H1 (cell line): ENCODE results near the gene SCOC. TPM values are rescaled to one million over a fixed set of nuclear protein-coding genes. Genes with fewer than 3 reads are reported as not detected.

Source experiments
- CTCF ChIA-PET: fragments of 300-600 bp; sonication (Branson Sonifier 250); formaldehyde crosslinking; loops from one replicate; lab custom pipeline; 2021; ENCODE audit not compliant: partially characterized antibody; lab: Charles Lee
- POLR2A ChIA-PET: fragments of 300-600 bp; sonication (Branson Sonifier 250); formaldehyde crosslinking; loops from one replicate; lab custom pipeline; 2021; ENCODE audit warnings: inconsistent platforms; ENCODE audit not compliant: partially characterized antibody; lab: Charles Lee
- DNase-seq, 2 experiments: peaks; one replicate each; pipeline versions ENCODE4 v3.0.0 to v3.0.0-alpha.2; 2010 to 2022; ENCODE audit warnings: low spot score in 2 of 2, low read depth in 1 of 2, mixed read lengths in 1 of 2
- FAIRE-seq: peaks from 2 replicates; lab custom pipeline; 2011; peaks lifted over from hg19 to GRCh38; lab: Jason Lieb, UNC
- H2AFZ ChIP-seq: 2 replicates; pipeline ENCODE4 v1.8.1; 2012; ENCODE audit warnings: low read length, inconsistent platforms
- H2AK5ac ChIP-seq: 2 replicates; pipeline ENCODE4 v1.6.1; 2013; ENCODE audit warnings: low read depth, low read length
- H2BK120ac ChIP-seq: replicated peaks from 2 replicates; pipeline ENCODE3; 2013; ENCODE audit warnings: low read depth, low read length, inconsistent platforms
- H2BK12ac ChIP-seq: 2 replicates; pipeline ENCODE4 v1.6.1; 2013; ENCODE audit warnings: low read depth, low read length
- H2BK15ac ChIP-seq: 2 replicates; pipeline ENCODE4 v1.6.1; 2013; ENCODE audit warnings: low read length
- H2BK20ac ChIP-seq: 2 replicates; pipeline ENCODE4 v1.6.1; 2013; ENCODE audit warnings: low read length
- H2BK5ac ChIP-seq: 2 replicates; pipeline ENCODE4 v1.6.1; 2013; ENCODE audit warnings: low read depth, low read length
- H3K14ac ChIP-seq: 2 replicates; pipeline ENCODE4 v1.6.1; 2013; ENCODE audit warnings: inconsistent platforms; ENCODE audit not compliant: insufficient read length
- H3K18ac ChIP-seq: 2 replicates; pipeline ENCODE4 v1.6.1; 2013; ENCODE audit warnings: low read length; ENCODE audit errors: extremely low read depth
- H3K23ac ChIP-seq: 2 replicates; pipeline ENCODE4 v1.6.1; 2013; ENCODE audit warnings: inconsistent platforms; ENCODE audit not compliant: insufficient read length
- H3K23me2 ChIP-seq: 2 replicates; pipeline ENCODE4 v1.6.1; 2013; ENCODE audit warnings: low read depth, low read length
- H3K27ac ChIP-seq: 2 replicates; pipeline ENCODE4 v1.6.1; 2011; ENCODE audit warnings: low read depth, low read length, inconsistent platforms
- H3K27me3 ChIP-seq, 4 experiments: replicated peaks in 1 of 4; 1 replicate in 1 of 4; 2 replicates in 3 of 4; pipeline versions ENCODE4 v1.6.1 to v1.8.1; 2011 to 2013; ENCODE audit warnings: low read length in 3 of 4, mild to moderate bottlenecking in 3 of 4, inconsistent platforms in 2 of 4, mixed read lengths in 2 of 4, moderate library complexity in 1 of 4; ENCODE audit not compliant: control insufficient read depth in 3 of 4, insufficient read depth in 3 of 4; ENCODE audit errors: extremely low read depth in 1 of 4
- H3K36me3 ChIP-seq, 4 experiments: 2 replicates each; pipeline versions ENCODE4 v1.6.1 to v1.8.1; 2011 to 2013; ENCODE audit warnings: mild to moderate bottlenecking in 4 of 4, low read length in 3 of 4, moderate library complexity in 2 of 4, control low read depth in 1 of 4, inconsistent platforms in 1 of 4; ENCODE audit not compliant: insufficient read depth in 4 of 4, control insufficient read depth in 2 of 4
- H3K4ac ChIP-seq: replicated peaks from 2 replicates; pipeline ENCODE3; 2013; ENCODE audit warnings: low read length, low read depth, mixed read lengths, inconsistent platforms; ENCODE audit not compliant: insufficient read length
- H3K4me1 ChIP-seq, 4 experiments: replicated peaks in 1 of 4; 1 replicate in 1 of 4; 2 replicates in 3 of 4; pipeline versions ENCODE4 v1.6.1 to v1.8.1; 2011 to 2013; ENCODE audit warnings: low read length in 3 of 4, inconsistent platforms in 2 of 4, mixed read lengths in 1 of 4; ENCODE audit not compliant: insufficient read depth in 4 of 4, control insufficient read depth in 3 of 4
- H3K4me2 ChIP-seq, 2 experiments: 2 replicates each; pipeline versions ENCODE4 v1.6.1 to v1.8.1; 2011 to 2013; ENCODE audit warnings: low read depth in 2 of 2, low read length in 2 of 2, control low read depth in 1 of 2, inconsistent platforms in 1 of 2, mild to moderate bottlenecking in 1 of 2; ENCODE audit not compliant: insufficient read depth in 1 of 2
- H3K4me3 ChIP-seq, 4 experiments: fragments of 200-600, 300-600 bp in 1 of 4; sonication (generic), shearing (Covaris generic), sonication (Bioruptor Twin) in 1 of 4; 2 replicates each; pipeline versions ENCODE4 v1.5.1 to v1.8.1; 2011 to 2016; ENCODE audit warnings: low read length in 4 of 4, low read depth in 3 of 4, control low read depth in 2 of 4, inconsistent platforms in 2 of 4, mild to moderate bottlenecking in 2 of 4, mixed read lengths in 1 of 4, moderate library complexity in 1 of 4; ENCODE audit not compliant: insufficient read depth in 2 of 4; ENCODE audit errors: extremely low read depth in 1 of 4
- H3K56ac ChIP-seq: replicated peaks from 2 replicates; pipeline ENCODE3; 2013; ENCODE audit warnings: low read depth, mild to moderate bottlenecking, mixed read lengths, low read length, inconsistent platforms; ENCODE audit not compliant: insufficient read length
- H3K79me1 ChIP-seq: 2 replicates; pipeline ENCODE4 v1.6.1; 2013; ENCODE audit warnings: low read depth, low read length, control low read depth
- H3K79me2 ChIP-seq, 2 experiments: 2 replicates each; pipeline versions ENCODE4 v1.6.1 to v1.8.1; 2012 to 2013; ENCODE audit warnings: low read length in 2 of 2, mild to moderate bottlenecking in 2 of 2, inconsistent platforms in 1 of 2; ENCODE audit not compliant: insufficient read depth in 2 of 2, control insufficient read depth in 1 of 2
- H3K9ac ChIP-seq, 4 experiments: replicated peaks in 1 of 4; 1 replicate in 1 of 4; 2 replicates in 3 of 4; pipeline versions ENCODE4 v1.6.1 to v1.8.1; 2011 to 2013; ENCODE audit warnings: low read depth in 3 of 4, low read length in 3 of 4, control low read depth in 2 of 4, mild to moderate bottlenecking in 2 of 4, moderate library complexity in 2 of 4, inconsistent platforms in 1 of 4; ENCODE audit errors: extremely low read depth in 1 of 4
- H3K9me3 ChIP-seq, 2 experiments: 2 replicates each; pipeline versions ENCODE4 v1.6.1 to v1.8.1; 2012 to 2013; ENCODE audit warnings: mild to moderate bottlenecking in 2 of 2, moderate library complexity in 2 of 2, control low read depth in 1 of 2, inconsistent platforms in 1 of 2, low read depth in 1 of 2, low read length in 1 of 2, mixed read lengths in 1 of 2; ENCODE audit not compliant: insufficient read depth in 2 of 2
- H4K20me1 ChIP-seq, 2 experiments: replicated peaks in 1 of 2; 2 replicates each; pipeline versions ENCODE3 to v1.8.1; 2011 to 2013; ENCODE audit warnings: inconsistent platforms in 2 of 2, low read length in 2 of 2, mild to moderate bottlenecking in 1 of 2; ENCODE audit not compliant: insufficient read depth in 2 of 2, control insufficient read depth in 1 of 2
- H4K5ac ChIP-seq: 2 replicates; pipeline ENCODE4 v1.6.1; 2013; ENCODE audit warnings: low read length, low read depth, mixed read lengths, inconsistent platforms; ENCODE audit not compliant: insufficient read length
- H4K8ac ChIP-seq: 2 replicates; pipeline ENCODE4 v1.8.0; 2013; ENCODE audit warnings: mild to moderate bottlenecking, moderate library complexity, low read length, inconsistent platforms; ENCODE audit not compliant: insufficient read depth; ENCODE audit errors: extremely low read depth
- H4K91ac ChIP-seq: replicated peaks from 2 replicates; pipeline ENCODE3; 2013; ENCODE audit warnings: low read length, mixed read lengths, inconsistent platforms; ENCODE audit not compliant: insufficient read length
- ATF2 ChIP-seq: IDR thresholded peaks from 2 replicates; pipeline ENCODE4 v1.6.1; 2012; ENCODE audit warnings: low read length, inconsistent platforms
- CBX8 ChIP-seq: fragments of 300-800, 300-1000 bp; sonication (generic); IDR thresholded peaks from 2 replicates; pipeline ENCODE4 v1.7.1; 2016; ENCODE audit warnings: low read depth, low read length, borderline replicate concordance
- CTCF ChIP-seq, 3 experiments: IDR thresholded peaks; 1 replicate in 2 of 3; 2 replicates in 1 of 3; pipeline versions ENCODE4 v1.5.1 to v1.6.1; 2011; ENCODE audit warnings: low read length in 3 of 3, mild to moderate bottlenecking in 3 of 3, inconsistent platforms in 2 of 3, low read depth in 1 of 3, moderate library complexity in 1 of 3; ENCODE audit not compliant: insufficient read depth in 1 of 3; ENCODE audit errors: control extremely low read depth in 1 of 3
- JUND ChIP-seq: IDR thresholded peaks from 2 replicates; pipeline ENCODE4 v1.6.1; 2011; ENCODE audit warnings: mild to moderate bottlenecking, improper control_type of control experiment, low read length
- KDM1A ChIP-seq: fragments of 200-600, 300-600 bp; sonication (generic); IDR thresholded peaks from 2 replicates; pipeline ENCODE4 v1.7.1; 2016; ENCODE audit warnings: mild to moderate bottlenecking, low read length, borderline replicate concordance
- MAFK ChIP-seq: IDR thresholded peaks from 2 replicates; pipeline ENCODE4 v1.6.1; 2012; ENCODE audit warnings: low read depth, mild to moderate bottlenecking, improper control_type of control experiment, low read length
- SAP30 ChIP-seq: fragments of 300-600 bp; sonication (generic); IDR thresholded peaks from 2 replicates; pipeline ENCODE4 v1.7.1; 2012; ENCODE audit warnings: low read length, moderate library complexity, mild to moderate bottlenecking, inconsistent platforms; ENCODE audit not compliant: insufficient read depth, insufficient replicate concordance
- SP2 ChIP-seq: IDR thresholded peaks from 2 replicates; pipeline ENCODE4 v1.6.1; 2012; ENCODE audit warnings: mild to moderate bottlenecking, low read length, inconsistent platforms
- TEAD4 ChIP-seq: IDR thresholded peaks from 2 replicates; pipeline ENCODE4 v1.6.1; 2012; ENCODE audit warnings: low read depth, low read length, inconsistent platforms, mixed read lengths
- ZNF274 ChIP-seq: IDR thresholded peaks from 2 replicates; pipeline ENCODE4 v1.7.0; 2012; ENCODE audit warnings: low read length, borderline replicate concordance; ENCODE audit errors: extremely low read depth
- WGBS, 2 experiments: shearing (Covaris generic) in 1 of 2; methylation state at CpG; one replicate each; pipeline versions ENCODE4 v1.1.6 to v1.1.7; 2013 to 2015; ENCODE audit warnings: low lambda C conversion rate in 2 of 2, mixed read lengths in 2 of 2, inconsistent platforms in 1 of 2, low coverage in 1 of 2, missing lambda C conversion rate in 1 of 2; ENCODE audit not compliant: insufficient replicate concordance in 2 of 2, insufficient coverage in 1 of 2, insufficient read length in 1 of 2; ENCODE audit errors: extremely low coverage in 1 of 2, missing lambda C conversion rate in 1 of 2; 5-methylcytosine and 5-hydroxymethylcytosine counted together
- polyA plus RNA-seq, 7 experiments: library from polyadenylated mRNA; depleted of rRNA in 3 of 7; stranded (reverse) in 5 of 7; unstranded in 2 of 7; fragments of >200 nt in 5 of 7; fragments of 200-250 nt in 2 of 7; gene quantifications; 1 replicate in 5 of 7; 2 replicates in 1 of 7; 4 replicates in 1 of 7; pipeline versions ENCODE4 v1.2.1 to v1.2.3, GENCODE V29; 2011 to 2013; ENCODE audit warnings: missing spikeins in 2 of 7, mixed read lengths in 2 of 7
- total RNA-seq: library from RNA; stranded (reverse); fragmentation: NEBNext Ultra II Directional; extraction: Animal tissue kit (Norgen Biotek cat#: 25700); gene quantifications from 2 replicates; pipeline ENCODE4 v1.2.1, GENCODE V29; 2021

Gene SCOC
- total and polyA plus RNA-seq, 2 of the 8 experiments (the other 6 are each of a cell fraction or from before 2014, with no cell fraction given), result 12.1 to 33.4 TPM

DNA sequence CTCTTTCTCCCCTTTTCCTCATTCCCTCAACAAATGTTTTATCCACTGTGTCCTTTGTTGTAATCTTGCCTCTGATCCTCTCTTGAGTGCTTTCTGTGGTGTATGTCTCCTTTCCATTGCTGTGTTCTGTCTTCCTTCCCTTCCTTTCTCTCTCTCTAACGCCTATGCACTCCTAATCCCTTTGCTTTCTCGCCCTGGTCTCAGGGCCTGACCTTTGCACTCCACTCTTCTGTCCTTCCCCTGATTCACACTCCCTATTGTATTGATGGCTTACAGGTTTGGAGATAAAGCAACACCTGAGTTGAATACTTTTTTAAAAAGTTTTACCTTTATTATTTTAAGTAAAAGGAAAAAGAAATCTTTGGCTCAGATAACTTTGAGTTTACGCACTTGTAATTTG lies 15.6 kb upstream of the SCOC start:
- CTCF ChIA-PET, result interaction anchor here (3.3 kb wide), 1 partner anchor 11 kb away, joined by 33 read pairs; no protein-coding TSS in a partner anchor
- DNase-seq, result no peak
- H3K9ac ChIP-seq, result no peak overlapping the region
- no peak overlapping the region for H2BK15ac ChIP-seq
- H3K56ac ChIP-seq, result no peak overlapping the region
- no peaks in the 10 kb centered on the region for H4K20me1 ChIP-seq
- H3K27me3 ChIP-seq, result peaks cover 0 to 2% (median 0%) of the 10 kb centered on the region in 4 experiments; a peak in 1 of 7 replicates
- H3K79me1 ChIP-seq, result no peaks in the 10 kb centered on the region
- no peak overlapping the region for H3K4ac ChIP-seq
- no peak overlapping the region for H4K91ac ChIP-seq
- H3K4me1 ChIP-seq, result no peaks in the 10 kb centered on the region; a peak in 1 of 7 replicates
- no peak overlapping the region for H3K18ac ChIP-seq
- TF ChIP-seq CBX8, result no peak
- TF ChIP-seq TEAD4, result no peak
- no peak for TF ChIP-seq SAP30
- TF ChIP-seq CTCF (IDR thresholded peaks at IDR 0.05; ENCODE audit: control extremely low read depth in 1 of 3, insufficient read depth in 1 of 3, low read depth in 1 of 3, low read length in 3 of 3), result no peak
- TF ChIP-seq ZNF274, result no peak
- no peak for TF ChIP-seq KDM1A
- no peak for TF ChIP-seq MAFK
- TF ChIP-seq ATF2, result no peak
- no peak for TF ChIP-seq JUND
- TF ChIP-seq SP2, result no peak
- TF ChIP-seq, all 59 proteins: peak for 0
- H3K9me3 ChIP-seq, result no peaks in the 10 kb centered on the region
- FAIRE-seq, result no peak
- no peak overlapping the region for H2BK20ac ChIP-seq
- H3K23ac ChIP-seq, result no peak overlapping the region
- H2BK12ac ChIP-seq, result no peak overlapping the region
- no peak overlapping the region for H3K4me2 ChIP-seq
- POLR2A ChIA-PET, result interaction anchor here (1.6 kb wide), 1 partner anchor 8 kb away, joined by 3 read pairs; no protein-coding TSS in a partner anchor
- no peak overlapping the region for H3K27ac ChIP-seq
- no peaks in the 10 kb centered on the region for H3K36me3 ChIP-seq
- no peak overlapping the region for H2AK5ac ChIP-seq
- H3K23me2 ChIP-seq, result no peaks in the 10 kb centered on the region
- no peak overlapping the region for H2BK5ac ChIP-seq
- no peak overlapping the region for H2BK120ac ChIP-seq
- no peak overlapping the region for H3K4me3 ChIP-seq
- 81% methylated on average over 3 of the region's 3 CpGs; no CpG with 5 or more reads in 1 of the 2 experiments for WGBS, 2 experiments
- H3K14ac ChIP-seq, result no peak overlapping the region
- H4K8ac ChIP-seq, result no peak overlapping the region
- H2AFZ ChIP-seq, result no peak overlapping the region
- H3K79me2 ChIP-seq, result no peaks in the 10 kb centered on the region
- no peak overlapping the region for H4K5ac ChIP-seq
